GM23338 (cell line): ENCODE measurements around the gene RAP1A. TPM values are rescaled to one million over a fixed set of nuclear protein-coding genes. Genes with fewer than 3 reads are reported as not detected.

ENCODE experiments used
- ATAC-seq: fragments of 200-7000 bp; cut with Tn5 transposase; 3 replicates; pipeline ENCODE4 v1.9.1; 2020
- DNase-seq: peaks from one replicate; pipeline ENCODE4 v3.0.0-alpha.2; 2015; ENCODE audit warnings: low spot score
- H2AFZ ChIP-seq: fragments of 200-600 bp; sonication (generic); 2 replicates; pipeline ENCODE4 v1.8.0; 2016; ENCODE audit warnings: antibody characterized with exemption, mild to moderate bottlenecking, moderate library complexity
- H3F3A ChIP-seq: fragments of 200-600 bp; sonication (generic); replicated peaks from 2 replicates; pipeline ENCODE4 v1.8.0; 2017; ENCODE audit warnings: antibody characterized with exemption, mixed run types, low read depth
- H3K27ac ChIP-seq: fragments of 200-600 bp; sonication (generic); 2 replicates; pipeline ENCODE4 v1.6.1; 2016; ENCODE audit warnings: low read depth
- H3K27me3 ChIP-seq: fragments of 200-600 bp; sonication (generic); 2 replicates; pipeline ENCODE4 v1.8.0; 2016; ENCODE audit warnings: mild to moderate bottlenecking, mixed run types, moderate library complexity; ENCODE audit not compliant: insufficient read depth
- H3K36me3 ChIP-seq: fragments of 200-600 bp; sonication (generic); 2 replicates; pipeline ENCODE4 v1.8.0; 2016; ENCODE audit warnings: mild to moderate bottlenecking; ENCODE audit not compliant: insufficient read depth
- H3K4me1 ChIP-seq: fragments of 200-600 bp; sonication (generic); 2 replicates; pipeline ENCODE4 v1.8.0; 2016; ENCODE audit warnings: mild to moderate bottlenecking, moderate library complexity; ENCODE audit not compliant: insufficient read depth
- H3K4me2 ChIP-seq: fragments of 200-600 bp; sonication (generic); 2 replicates; pipeline ENCODE4 v1.7.1; 2017; ENCODE audit warnings: mixed run types
- H3K4me3 ChIP-seq: fragments of 200-600 bp; sonication (generic); 2 replicates; pipeline ENCODE4 v1.6.1; 2016; ENCODE audit warnings: mixed run types
- H3K79me2 ChIP-seq: fragments of 200-600 bp; sonication (generic); replicated peaks from 2 replicates; pipeline ENCODE4 v1.8.0; 2017; ENCODE audit warnings: mild to moderate bottlenecking; ENCODE audit not compliant: insufficient read depth
- H3K9me2 ChIP-seq: fragments of 200-600 bp; sonication (generic); 2 replicates; pipeline ENCODE4 v1.8.0; 2017; ENCODE audit not compliant: insufficient read depth
- H4K20me1 ChIP-seq: fragments of 200-600 bp; sonication (generic); replicated peaks from 2 replicates; pipeline ENCODE4 v1.8.0; 2017; ENCODE audit warnings: mild to moderate bottlenecking; ENCODE audit not compliant: insufficient read depth
- H3K27ac Mint-ChIP-seq: 2 replicates; pipeline ENCODE4 v1.8.0; 2020; ENCODE audit warnings: inconsistent platforms, mild to moderate bottlenecking, moderate library complexity, mixed read lengths
- H3K27me3 Mint-ChIP-seq: 3 replicates; pipeline ENCODE4 v1.8.0; 2022; ENCODE audit warnings: low read depth, mild to moderate bottlenecking, moderate library complexity, mixed read lengths, inconsistent platforms; ENCODE audit not compliant: insufficient read depth, poor library complexity
- H3K36me3 Mint-ChIP-seq: 3 replicates; pipeline ENCODE4 v1.8.0; 2021; ENCODE audit warnings: low read depth, mild to moderate bottlenecking, inconsistent platforms, moderate library complexity, mixed read lengths
- H3K4me1 Mint-ChIP-seq: 3 replicates; pipeline ENCODE4 v1.8.0; 2020; ENCODE audit warnings: mild to moderate bottlenecking, inconsistent platforms, mixed read lengths
- H3K4me3 Mint-ChIP-seq: 3 replicates; pipeline ENCODE4 v1.8.0; 2021; ENCODE audit warnings: moderate library complexity, mild to moderate bottlenecking, inconsistent platforms, mixed read lengths
- H3K9me3 Mint-ChIP-seq: 3 replicates; pipeline ENCODE4 v1.8.0; 2020; ENCODE audit warnings: moderate library complexity, mild to moderate bottlenecking, inconsistent platforms, mixed read lengths
- CTCF ChIP-seq, 2 experiments: fragments of 200-600 bp in 1 of 2; sonication (generic) in 1 of 2; conservative IDR thresholded peaks; 2 replicates each; pipeline versions ENCODE4 v1.5.1 to v1.6.1; 2016 to 2017; ENCODE audit warnings: antibody characterized with exemption in 2 of 2, low read depth in 2 of 2, mild to moderate bottlenecking in 2 of 2, moderate library complexity in 1 of 2
- ETS1 ChIP-seq: IDR thresholded peaks from 2 replicates; pipeline ENCODE4 v1.6.1; 2016; ENCODE audit warnings: antibody characterized with exemption
- EZH2 ChIP-seq: fragments of 200-600 bp; sonication (generic); IDR thresholded peaks from one replicate; pipeline ENCODE4 v1.8.0; 2017; ENCODE audit warnings: antibody characterized with exemption, mild to moderate bottlenecking, low read depth; ENCODE audit not compliant: unreplicated experiment
- EZH2phosphoT487 ChIP-seq: fragments of 200-600 bp; sonication (generic); IDR thresholded peaks from one replicate; pipeline ENCODE4 v1.8.1; 2018; ENCODE audit warnings: antibody characterized with exemption; ENCODE audit not compliant: unreplicated experiment
- JUNB ChIP-seq: IDR thresholded peaks from one replicate; pipeline ENCODE4 v1.6.1; 2016; ENCODE audit warnings: antibody characterized with exemption; ENCODE audit not compliant: unreplicated experiment
- NANOG ChIP-seq: IDR thresholded peaks from 2 replicates; pipeline ENCODE4 v1.6.1; 2016; ENCODE audit warnings: antibody characterized with exemption, borderline replicate concordance
- REST ChIP-seq: IDR thresholded peaks from one replicate; pipeline ENCODE4 v1.6.1; 2018; ENCODE audit warnings: antibody characterized with exemption; ENCODE audit not compliant: unreplicated experiment
- STAT1 ChIP-seq: IDR thresholded peaks from one replicate; pipeline ENCODE4 v1.6.1; 2016; ENCODE audit warnings: antibody characterized with exemption; ENCODE audit not compliant: unreplicated experiment
- ZNF114 ChIP-seq: fragments of 250-450 bp; sonication (Bioruptor Pico); IDR thresholded peaks from 2 replicates; pipeline ENCODE4 v1.5.0; 2020; ENCODE audit warnings: mild to moderate bottlenecking, moderate library complexity
- ZNF331 ChIP-seq: fragments of 250-450 bp; sonication (Bioruptor Pico); IDR thresholded peaks from 2 replicates; pipeline ENCODE4 v1.5.0; 2020; ENCODE audit warnings: low read depth, mild to moderate bottlenecking, moderate library complexity
- ZNF462 ChIP-seq: fragments of 250-450 bp; sonication (Bioruptor Pico); IDR thresholded peaks from 2 replicates; pipeline ENCODE4 v1.5.0; 2020; ENCODE audit warnings: mild to moderate bottlenecking, moderate library complexity
- polyA plus RNA-seq: library from polyadenylated mRNA; unstranded; fragments of >200 nt; fragmentation: Nextera tagmentation; extraction: Ambion mirVana; gene quantifications from 2 replicates; pipeline ENCODE4 v1.2.1, GENCODE V29; 2016
- total RNA-seq: library from RNA; depleted of rRNA; stranded (reverse); fragments of >200 nt; shearing (Covaris generic); gene quantifications from 2 replicates; pipeline ENCODE4 v1.2.3, GENCODE V29; 2014

RAP1A gene
- total and polyA plus RNA-seq, 2 experiments from 2014 or later, result 16.2 to 23.0 TPM

- TF ChIP-seq REST (no peak), JUNB (no peak), ZNF331 (CRISPR knock-in tag) (no peak), EZH2phosphoT487 (no peak), ETS1 (no peak), STAT1 (no peak)
Measured at GRCh38 chr1:111600886-111601386, 18.7 kb upstream of the RAP1A start (continued).

- H3K9me2 ChIP-seq, result peaks cover 4% of the 10 kb centered on the region
- no peak overlapping the region for H3K4me3 ChIP-seq
- Mint-ChIP-seq H3K36me3 (no peaks in the 10 kb centered on the region), H3K4me1 (no peaks in the 10 kb centered on the region), H3K9me3 (peaks cover 4% of the 10 kb centered on the region), H3K4me3 (no peak overlapping the region), H3K27ac (no peak overlapping the region), H3K27me3 (no peaks in the 10 kb centered on the region)
- H3K27ac ChIP-seq, result no peak overlapping the region
- ATAC-seq, result no peak
- H3F3A ChIP-seq, result no peaks in the 10 kb centered on the region
- no peak overlapping the region for H3K4me2 ChIP-seq
- no peaks in the 10 kb centered on the region for H3K79me2 ChIP-seq
- no peak overlapping the region; the same call in 1 of the 2 replicates for H2AFZ ChIP-seq
- no peaks in the 10 kb centered on the region for H3K27me3 ChIP-seq
- H3K4me1 ChIP-seq, result no peaks in the 10 kb centered on the region
- H4K20me1 ChIP-seq, result no peaks in the 10 kb centered on the region
- no peak for DNase-seq
- no peaks in the 10 kb centered on the region for H3K36me3 ChIP-seq
- TF ChIP-seq ZNF331 (CRISPR knock-in tag) (no peak), ZNF114 (CRISPR knock-in tag) (no peak), ZNF462 (CRISPR knock-in tag) (no peak), STAT1 (no peak), CTCF (conservative IDR thresholded peaks at IDR 0.05; ENCODE audit: low read depth in 2 of 2) (no peak), NANOG (no peak), ETS1 (no peak), EZH2phosphoT487 (no peak), EZH2 (no peak)
Measured at GRCh38 chr1:111602302-111602701, 17.3 kb upstream of the RAP1A start.
